Neutrophil (primary cell): ENCODE data around the gene RAB11FIP2.

ENCODE experiments used
- H3K27ac ChIP-seq: fragments of 200-600 bp; sonication (generic); 2 replicates; pipeline ENCODE4 v1.5.1; 2016; ENCODE audit warnings: mild to moderate bottlenecking, moderate library complexity
- H3K27me3 ChIP-seq: fragments of 200-600 bp; sonication (generic); 2 replicates; pipeline ENCODE4 v1.6.0; 2016; ENCODE audit warnings: mild to moderate bottlenecking
- H3K36me3 ChIP-seq: fragments of 200-600 bp; sonication (generic); 2 replicates; pipeline ENCODE4 v1.5.1; 2017
- H3K4me1 ChIP-seq, 2 experiments: fragments of 200-600 bp in 1 of 2; sonication (generic) in 1 of 2; 1 replicate in 1 of 2; 2 replicates in 1 of 2; pipeline versions ENCODE4 v1.5.1 to v1.6.1; 2013 to 2016; ENCODE audit warnings: low read depth in 1 of 2, low read length in 1 of 2, mild to moderate bottlenecking in 1 of 2, moderate library complexity in 1 of 2; ENCODE audit not compliant: control insufficient read depth in 1 of 2, insufficient read depth in 1 of 2
- H3K4me3 ChIP-seq, 2 experiments: fragments of 200-600 bp in 1 of 2; sonication (generic) in 1 of 2; 1 replicate in 1 of 2; 2 replicates in 1 of 2; pipeline ENCODE4 v1.5.1; 2013 to 2016; ENCODE audit warnings: low read depth in 1 of 2, low read length in 1 of 2, mild to moderate bottlenecking in 1 of 2, moderate library complexity in 1 of 2
- H3K9me3 ChIP-seq: fragments of 200-600 bp; sonication (generic); 2 replicates; pipeline ENCODE4 v1.5.1; 2016
- TF ChIP-seq, protein P1 (sequence below): fragments of 200-600 bp; sonication (generic); IDR thresholded peaks from 2 replicates; pipeline ENCODE4 v1.5.1; 2016; ENCODE audit warnings: antibody characterized with exemption

RAB11FIP2 gene

DNA sequence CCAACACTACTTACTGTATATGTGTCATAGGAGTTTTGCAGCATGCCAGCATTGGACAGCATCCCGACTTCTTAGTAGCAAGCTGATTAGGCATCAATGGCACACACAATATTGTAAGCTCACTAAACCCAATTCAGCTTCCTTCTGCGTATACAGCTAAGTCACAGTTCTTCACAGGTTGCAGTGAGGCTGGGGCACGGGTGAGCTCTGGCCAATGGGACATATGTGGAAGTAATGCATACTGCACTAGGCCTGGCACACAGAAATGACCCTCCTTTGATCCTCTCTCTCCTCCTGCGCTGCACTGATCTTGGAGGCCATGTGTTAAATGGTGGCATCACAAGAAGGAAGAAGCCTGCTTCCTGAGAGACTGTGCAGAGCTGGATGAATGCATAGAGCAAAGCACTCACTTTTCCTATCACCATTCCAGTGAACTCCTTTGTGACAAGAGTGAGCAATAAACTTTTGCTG lies 11.9 kb downstream of the RAB11FIP2 start:
- no peaks in the 10 kb centered on the region for H3K9me3 ChIP-seq
- peaks cover 5% of the 10 kb centered on the region for H3K36me3 ChIP-seq
- TF ChIP-seq, protein P1, sequence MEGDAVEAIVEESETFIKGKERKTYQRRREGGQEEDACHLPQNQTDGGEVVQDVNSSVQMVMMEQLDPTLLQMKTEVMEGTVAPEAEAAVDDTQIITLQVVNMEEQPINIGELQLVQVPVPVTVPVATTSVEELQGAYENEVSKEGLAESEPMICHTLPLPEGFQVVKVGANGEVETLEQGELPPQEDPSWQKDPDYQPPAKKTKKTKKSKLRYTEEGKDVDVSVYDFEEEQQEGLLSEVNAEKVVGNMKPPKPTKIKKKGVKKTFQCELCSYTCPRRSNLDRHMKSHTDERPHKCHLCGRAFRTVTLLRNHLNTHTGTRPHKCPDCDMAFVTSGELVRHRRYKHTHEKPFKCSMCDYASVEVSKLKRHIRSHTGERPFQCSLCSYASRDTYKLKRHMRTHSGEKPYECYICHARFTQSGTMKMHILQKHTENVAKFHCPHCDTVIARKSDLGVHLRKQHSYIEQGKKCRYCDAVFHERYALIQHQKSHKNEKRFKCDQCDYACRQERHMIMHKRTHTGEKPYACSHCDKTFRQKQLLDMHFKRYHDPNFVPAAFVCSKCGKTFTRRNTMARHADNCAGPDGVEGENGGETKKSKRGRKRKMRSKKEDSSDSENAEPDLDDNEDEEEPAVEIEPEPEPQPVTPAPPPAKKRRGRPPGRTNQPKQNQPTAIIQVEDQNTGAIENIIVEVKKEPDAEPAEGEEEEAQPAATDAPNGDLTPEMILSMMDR = no peak
- H3K27ac ChIP-seq = peak overlapping the region; percentile 60
- peak overlapping the region in 1 of 2 experiments; percentile 24 for H3K4me3 ChIP-seq
- peaks cover 54 to 57% of the 10 kb centered on the region in 2 experiments for H3K4me1 ChIP-seq
- H3K27me3 ChIP-seq = no peaks in the 10 kb centered on the region

DNA sequence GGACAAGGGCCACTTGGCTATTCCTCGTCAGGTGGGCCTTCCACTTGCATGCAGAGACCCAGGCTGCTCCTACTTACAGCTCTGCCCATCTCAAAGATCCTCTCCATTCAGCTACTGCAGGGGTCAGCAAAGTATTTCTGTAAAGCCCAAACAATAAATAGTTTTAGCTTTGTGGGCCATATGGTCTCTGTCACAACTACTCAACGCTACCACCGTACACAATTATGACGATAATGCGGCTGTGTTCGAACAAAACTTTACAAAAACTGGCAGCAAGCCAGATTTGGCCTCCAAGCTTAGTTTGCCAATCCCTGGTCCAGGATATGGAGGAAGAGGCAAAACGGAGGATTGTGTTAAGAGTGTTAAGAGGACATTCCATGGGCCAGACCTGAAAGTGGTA lies 12.8 kb downstream of the RAB11FIP2 start:
- peak overlapping the region; percentile 60 for H3K27ac ChIP-seq
- no peaks in the 10 kb centered on the region for H3K27me3 ChIP-seq
- H3K4me3 ChIP-seq = no peak overlapping the region
- H3K4me1 ChIP-seq = peaks cover 59 to 63% of the 10 kb centered on the region in 2 experiments
- TF ChIP-seq, protein P1 = no peak
- H3K36me3 ChIP-seq = peaks cover 5% of the 10 kb centered on the region
- H3K9me3 ChIP-seq = no peaks in the 10 kb centered on the region

- TF ChIP-seq, protein P1 = no peak
- H3K4me1 ChIP-seq = peaks cover 69 to 74% of the 10 kb centered on the region in 2 experiments
- no peaks in the 10 kb centered on the region for H3K27me3 ChIP-seq
- peaks cover 5% of the 10 kb centered on the region for H3K36me3 ChIP-seq
- no peaks in the 10 kb centered on the region for H3K9me3 ChIP-seq
- H3K27ac ChIP-seq = no peak overlapping the region
- H3K4me3 ChIP-seq = no peak overlapping the region
These were observed 14.2 kb downstream of the RAB11FIP2 start for GRCh38 chr10:118032564-118032963.

DNA sequence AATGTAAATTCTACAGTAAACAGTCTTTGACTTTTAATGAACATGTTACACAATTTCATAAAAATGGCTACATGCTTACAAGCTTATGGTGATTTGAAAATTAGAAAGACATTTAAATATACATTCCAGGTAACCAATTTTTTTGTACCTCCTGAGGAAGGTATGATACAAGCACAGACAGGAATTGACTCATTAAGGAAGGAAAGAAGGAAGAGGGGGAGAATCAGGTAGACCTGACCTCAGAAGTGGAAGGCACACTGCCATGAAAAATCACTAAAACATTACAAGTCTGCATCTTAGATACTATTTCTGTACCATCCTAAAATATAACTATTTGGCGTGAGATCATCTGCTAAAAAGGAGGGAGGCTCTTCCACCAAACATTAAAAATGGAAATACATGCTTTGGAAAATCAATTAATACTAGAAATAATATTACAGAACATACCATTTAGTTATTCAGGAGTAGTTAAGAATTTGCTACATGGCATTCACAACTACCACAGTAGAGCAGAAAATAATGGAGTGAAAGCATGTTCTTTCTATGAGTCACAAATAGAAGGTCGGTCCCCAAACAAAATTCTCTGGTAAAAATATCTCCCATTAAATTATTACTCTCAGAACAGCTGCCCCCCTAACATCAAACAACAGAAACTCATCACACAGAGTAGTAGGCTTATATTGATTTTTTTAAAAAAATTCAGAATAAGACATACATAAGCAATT lies 15.2 kb downstream of the RAB11FIP2 start:
- TF ChIP-seq, protein P1 = no peak
- Histone ChIP-seq H3K27me3 (no peaks in the 10 kb centered on the region), H3K9me3 (no peaks in the 10 kb centered on the region), H3K4me3 (no peak overlapping the region), H3K36me3 (peaks cover 5% of the 10 kb centered on the region), H3K4me1 (peaks cover 63 to 69% of the 10 kb centered on the region in 2 experiments), H3K27ac (no peak overlapping the region)

DNA sequence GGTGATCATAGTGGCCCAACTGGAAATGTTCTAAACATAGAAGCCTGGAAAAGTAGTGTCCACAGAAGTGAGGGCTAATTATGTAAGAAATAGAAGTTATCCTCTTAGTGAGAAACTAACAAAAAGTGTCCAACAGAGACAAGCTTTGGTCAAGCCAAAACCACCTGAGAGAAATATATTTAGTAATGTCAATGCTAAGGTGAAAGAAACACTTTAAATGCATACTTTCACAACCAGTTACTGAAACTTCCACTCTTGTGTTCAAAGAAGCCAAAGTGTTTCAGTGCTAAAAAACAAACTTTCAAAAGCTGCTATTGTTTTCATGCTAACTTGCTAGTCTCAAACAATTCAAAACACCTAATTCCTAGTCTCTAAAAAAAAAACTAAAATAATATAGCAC lies 18.1 kb downstream of the RAB11FIP2 start:
- TF ChIP-seq, protein P1 = no peak
- no peaks in the 10 kb centered on the region for H3K27me3 ChIP-seq
- no peaks in the 10 kb centered on the region for H3K9me3 ChIP-seq
- H3K27ac ChIP-seq = peak overlapping the region; percentile 43
- H3K36me3 ChIP-seq = peaks cover 12% of the 10 kb centered on the region
- H3K4me3 ChIP-seq = no peak overlapping the region
- H3K4me1 ChIP-seq = peaks cover 34 to 40% of the 10 kb centered on the region in 2 experiments
